Adrenal gland (tissue), 5 donors: Measurements from ENCODE around the gene JTB.

Experiments used
- POLR2A ChIP-seq, 2 donors: fragments of 450-650 bp; IDR thresholded peaks; one replicate each; pipeline ENCODE4 v1.6.1; 2017; ENCODE audit warnings: antibody characterized with exemption in 2 of 2, mild to moderate bottlenecking in 2 of 2, moderate library complexity in 1 of 2
- TF ChIP-seq, protein P1 (sequence below), 6 experiments: fragments of 450-650 bp in 4 of 6; fragments of 200-600 bp in 2 of 6; sonication (generic) in 1 of 6; IDR thresholded peaks; 1 replicate in 5 of 6; 2 replicates in 1 of 6; pipeline versions ENCODE4 v1.5.1 to v1.8.0; 2016 to 2021; ENCODE audit warnings: antibody characterized with exemption in 6 of 6, mild to moderate bottlenecking in 2 of 6, moderate library complexity in 1 of 6
- donor health status: DM: no; HTN: no; CAD: no.

DNA sequence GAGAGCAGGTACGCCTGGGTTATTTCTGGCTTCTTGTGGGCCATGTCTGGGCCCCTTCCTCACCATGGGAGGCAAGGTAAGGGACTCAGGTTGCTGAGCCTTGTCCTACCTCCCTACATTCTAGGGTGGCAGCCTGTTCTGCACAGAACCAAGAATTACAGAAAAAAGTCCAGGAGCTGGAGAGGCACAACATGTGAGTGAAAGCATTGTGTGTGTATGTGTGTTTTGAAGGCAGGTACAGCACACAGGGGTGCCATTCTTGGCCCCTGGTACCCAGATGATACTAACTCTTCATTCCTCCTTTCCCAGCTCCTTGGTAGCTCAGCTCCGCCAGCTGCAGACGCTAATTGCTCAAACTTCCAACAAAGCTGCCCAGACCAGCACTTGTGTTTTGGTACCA lies 4.4 kb downstream of the JTB start:
- TF ChIP-seq POLR2A (IDR thresholded peaks at IDR 0.05): no peak
- TF ChIP-seq, protein P1, sequence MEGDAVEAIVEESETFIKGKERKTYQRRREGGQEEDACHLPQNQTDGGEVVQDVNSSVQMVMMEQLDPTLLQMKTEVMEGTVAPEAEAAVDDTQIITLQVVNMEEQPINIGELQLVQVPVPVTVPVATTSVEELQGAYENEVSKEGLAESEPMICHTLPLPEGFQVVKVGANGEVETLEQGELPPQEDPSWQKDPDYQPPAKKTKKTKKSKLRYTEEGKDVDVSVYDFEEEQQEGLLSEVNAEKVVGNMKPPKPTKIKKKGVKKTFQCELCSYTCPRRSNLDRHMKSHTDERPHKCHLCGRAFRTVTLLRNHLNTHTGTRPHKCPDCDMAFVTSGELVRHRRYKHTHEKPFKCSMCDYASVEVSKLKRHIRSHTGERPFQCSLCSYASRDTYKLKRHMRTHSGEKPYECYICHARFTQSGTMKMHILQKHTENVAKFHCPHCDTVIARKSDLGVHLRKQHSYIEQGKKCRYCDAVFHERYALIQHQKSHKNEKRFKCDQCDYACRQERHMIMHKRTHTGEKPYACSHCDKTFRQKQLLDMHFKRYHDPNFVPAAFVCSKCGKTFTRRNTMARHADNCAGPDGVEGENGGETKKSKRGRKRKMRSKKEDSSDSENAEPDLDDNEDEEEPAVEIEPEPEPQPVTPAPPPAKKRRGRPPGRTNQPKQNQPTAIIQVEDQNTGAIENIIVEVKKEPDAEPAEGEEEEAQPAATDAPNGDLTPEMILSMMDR (IDR thresholded peaks at IDR 0.05): no peak
